ENCODE measurements around the gene ITGB1BP2. TPM values are rescaled to one million over a fixed set of nuclear protein-coding genes. Genes with fewer than 3 reads are reported as not detected.

Gene ITGB1BP2
- total RNA-seq, result 2.0 and 2.7 TPM in 2 replicates

GRCh38 chrX:71301195-71301924 lies at the start of gene ITGB1BP2:
Gene ITGB1BP2 (plus strand): TSS chrX:71301750. CDS start chrX:71301807, 57 bp downstream.

DNA sequence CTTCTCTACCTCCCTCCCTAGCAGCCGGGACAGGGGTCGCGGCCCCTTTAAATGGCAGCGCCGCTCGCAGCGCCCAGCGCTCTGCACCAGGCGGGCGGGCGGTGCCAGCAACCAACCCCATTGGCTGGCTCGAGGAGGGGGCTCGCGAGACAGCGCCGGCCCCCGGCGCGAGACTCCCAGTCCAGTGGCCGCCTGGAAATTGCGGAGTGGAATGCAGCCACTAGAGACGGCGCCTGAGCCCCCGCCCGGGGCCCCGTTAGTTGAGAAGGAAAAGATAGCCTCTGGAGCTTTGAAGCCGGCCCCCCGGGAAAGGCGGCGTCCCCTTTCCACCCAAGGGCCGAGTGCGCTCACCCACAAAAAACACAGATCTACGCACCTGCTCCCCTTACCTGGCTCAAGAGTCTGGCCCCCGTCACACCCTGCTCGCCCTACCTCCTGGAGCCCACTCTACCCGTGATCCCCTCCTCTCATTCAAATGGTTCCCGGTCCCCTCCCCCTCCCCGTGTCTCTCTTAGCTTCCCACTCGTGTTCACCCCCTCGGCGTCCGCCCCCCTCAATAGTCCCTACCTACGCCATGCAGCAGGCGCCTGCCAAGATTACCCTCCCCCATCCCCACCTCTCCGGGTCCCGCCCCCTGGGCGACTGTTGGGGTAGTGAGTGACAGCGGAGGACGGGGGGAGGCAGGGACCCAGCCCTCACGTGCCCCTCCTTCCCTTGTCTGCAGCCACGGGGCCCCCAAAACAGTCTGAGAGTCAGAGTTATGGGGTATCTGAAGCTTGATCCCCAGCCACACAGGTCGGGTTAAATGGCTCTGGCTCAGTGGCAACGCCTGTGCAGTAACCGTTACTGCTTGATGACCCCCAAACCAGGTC lies 47.2 kb upstream of the ITGB1BP2 start, which contains the start of gene ZMYM3:
TSS of gene ZMYM3 (minus strand) at position 49 of the 872 bp plus-strand sequence. CDS start 885 bp downstream, outside the sequence.

DNA sequence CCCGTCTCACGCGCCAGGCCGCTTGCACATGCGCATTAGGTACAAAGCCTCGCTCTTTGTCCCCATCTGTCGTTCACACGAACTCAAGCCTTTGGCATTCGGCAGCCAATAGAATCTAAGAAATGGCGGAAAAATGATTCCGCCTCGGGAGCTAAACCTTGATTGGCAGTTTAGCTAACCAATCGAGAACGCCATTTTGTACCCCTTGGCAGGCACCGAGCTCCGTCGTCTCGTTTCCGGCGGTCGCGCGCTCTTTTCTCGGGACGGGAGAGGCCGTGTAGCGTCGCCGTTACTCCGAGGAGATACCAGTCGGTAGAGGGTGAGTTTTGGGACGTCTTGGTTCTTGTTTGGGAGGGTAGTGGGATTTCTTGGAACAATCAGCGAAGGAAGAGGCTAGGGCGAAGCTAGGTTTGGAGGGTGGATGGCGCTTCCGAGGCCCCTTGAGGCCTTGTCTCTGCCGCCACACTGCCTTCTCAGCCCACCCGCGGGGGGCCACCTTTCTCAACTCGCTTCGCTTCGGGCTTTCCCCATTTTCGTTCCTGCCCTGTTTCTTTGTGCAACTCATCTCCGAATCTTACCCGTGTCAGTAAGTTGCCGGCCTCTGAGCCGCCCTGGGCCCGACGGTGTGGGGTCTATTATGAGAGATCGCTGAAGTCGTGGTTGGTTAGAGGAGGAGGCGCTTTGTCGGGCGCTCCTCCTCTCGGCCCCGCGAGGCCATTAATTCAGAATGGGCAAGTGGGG lies 18.0 kb upstream of the ITGB1BP2 start, which contains the start of gene NONO:
TSS of gene NONO (plus strand) at position 233 of the 741 bp plus-strand sequence. CDS start 7,003 bp downstream, outside the sequence.

Other genes with a start within 250 kb of the ITGB1BP2 start
- gene SNX12, start 233.4 kb upstream of the ITGB1BP2 start, total RNA-seq, result 70.6 and 89.8 TPM in 2 replicates
- gene FOXO4, start 205.9 kb upstream of the ITGB1BP2 start, total RNA-seq, result 4.6 and 5.9 TPM in 2 replicates
- gene CXorf65, start 195.0 kb upstream of the ITGB1BP2 start, total RNA-seq, result not detected in 2 replicates
- gene IL2RG, start 190.2 kb upstream of the ITGB1BP2 start, total RNA-seq, result 0.19 TPM in 1 of 2 replicates, not detected in the other
- gene MED12, start 183.2 kb upstream of the ITGB1BP2 start, total RNA-seq, result 44.5 and 47.7 TPM in 2 replicates
- gene NLGN3, start 156.9 kb upstream of the ITGB1BP2 start, total RNA-seq, result 0.19 and 0.33 TPM in 2 replicates
- not detected in 2 replicates for gene GJB1, start 78.5 kb upstream of the ITGB1BP2 start, total RNA-seq
- 26.1 and 32.7 TPM in 2 replicates for gene ZMYM3, start 47.6 kb upstream of the ITGB1BP2 start, total RNA-seq
- 450 and 541 TPM in 2 replicates for gene NONO, start 18.1 kb upstream of the ITGB1BP2 start, total RNA-seq
- 25.8 and 42.4 TPM in 2 replicates for gene TAF1, start 64.6 kb downstream of the ITGB1BP2 start, total RNA-seq
- gene OGT, start 231.4 kb downstream of the ITGB1BP2 start, total RNA-seq, result 164 and 197 TPM in 2 replicates